SK-N-SH (cell line): Measurements from ENCODE around the gene GSG1L. TPM values are rescaled to one million over a fixed set of nuclear protein-coding genes. Genes with fewer than 3 reads are reported as not detected.

Experiments
- CTCF ChIA-PET: fragments of 300-600, 350-600 bp; formaldehyde crosslinking; extraction: SDS; loops from one replicate; lab custom pipeline; 2021; lab: Yijun Ruan, JAX
- POLR2A ChIA-PET: fragments of 350-600 bp; sonication (Branson Sonifier 250); formaldehyde crosslinking; extraction: SDS; loops from one replicate; lab custom pipeline; 2020; ENCODE audit warnings: antibody characterized with exemption, inconsistent platforms; lab: Yijun Ruan, JAX
- DNase-seq: peaks from one replicate; pipeline ENCODE4 v3.0.0; 2012
- H2AFZ ChIP-seq: fragments of 200-600 bp; sonication (generic); 2 replicates; pipeline ENCODE4 v1.8.1; 2016; ENCODE audit warnings: antibody characterized with exemption, mild to moderate bottlenecking, low read depth
- H3F3A ChIP-seq: fragments of 200-600 bp; sonication (generic); replicated peaks from 2 replicates; pipeline ENCODE3; 2016; ENCODE audit warnings: antibody characterized with exemption, mild to moderate bottlenecking; ENCODE audit not compliant: insufficient read depth
- H3K27ac ChIP-seq, 2 experiments: fragments of 200-500 bp in 1 of 2; fragments of 200-600 bp in 1 of 2; sonication (Bioruptor generic) in 1 of 2; sonication (generic), shearing (Covaris generic) in 1 of 2; 2 replicates each; pipeline versions ENCODE4 v1.5.1 to v1.6.1; 2014 to 2016; ENCODE audit warnings: low read depth in 2 of 2, inconsistent platforms in 1 of 2, low read length in 1 of 2, mild to moderate bottlenecking in 1 of 2, mixed read lengths in 1 of 2
- H3K27me3 ChIP-seq: fragments of 200-600 bp; sonication (generic), shearing (Covaris generic); 2 replicates; pipeline ENCODE4 v1.6.1; 2016; ENCODE audit warnings: mixed run types; ENCODE audit not compliant: insufficient read depth
- H3K36me3 ChIP-seq, 2 experiments: fragments of 200-500 bp in 1 of 2; fragments of 200-600 bp in 1 of 2; sonication (Bioruptor generic) in 1 of 2; sonication (generic) in 1 of 2; replicated peaks in 1 of 2; 2 replicates each; pipeline versions ENCODE3 to v1.5.1; 2014 to 2016; ENCODE audit warnings: low read length in 1 of 2, mild to moderate bottlenecking in 1 of 2; ENCODE audit not compliant: insufficient read depth in 2 of 2, control insufficient read depth in 1 of 2
- H3K4me1 ChIP-seq, 2 experiments: fragments of 200-500 bp in 1 of 2; fragments of 200-600 bp in 1 of 2; sonication (Bioruptor generic) in 1 of 2; sonication (generic), shearing (Covaris generic) in 1 of 2; 2 replicates each; pipeline versions ENCODE4 v1.5.1 to v1.6.1; 2014 to 2016; ENCODE audit warnings: low read depth in 1 of 2, low read length in 1 of 2, mixed run types in 1 of 2; ENCODE audit not compliant: insufficient read depth in 2 of 2, control insufficient read depth in 1 of 2
- H3K4me2 ChIP-seq: fragments of 200-600 bp; sonication (generic), shearing (Covaris generic); 2 replicates; pipeline ENCODE4 v1.6.1; 2017; ENCODE audit warnings: mixed run types
- H3K4me3 ChIP-seq, 2 experiments: fragments of 200-500 bp in 1 of 2; fragments of 200-600 bp in 1 of 2; sonication (Bioruptor generic) in 1 of 2; sonication (generic), shearing (Covaris generic) in 1 of 2; 2 replicates each; pipeline versions ENCODE4 v1.5.1 to v1.8.1; 2014 to 2016; ENCODE audit warnings: low read depth in 2 of 2, inconsistent platforms in 1 of 2, low read length in 1 of 2, mild to moderate bottlenecking in 1 of 2, mixed read lengths in 1 of 2, moderate library complexity in 1 of 2
- H3K79me2 ChIP-seq: fragments of 200-600 bp; sonication (generic); 2 replicates; pipeline ENCODE4 v1.8.1; 2017; ENCODE audit warnings: mild to moderate bottlenecking; ENCODE audit not compliant: insufficient read depth
- H3K9ac ChIP-seq: fragments of 200-600 bp; sonication (generic); 2 replicates; pipeline ENCODE4 v1.6.1; 2017; ENCODE audit warnings: mixed run types
- H3K9me2 ChIP-seq: fragments of 200-600 bp; sonication (generic); 2 replicates; pipeline ENCODE4 v1.6.1; 2017; ENCODE audit warnings: mixed run types
- H3K9me3 ChIP-seq: fragments of 200-600 bp; sonication (generic); 2 replicates; pipeline ENCODE4 v1.6.1; 2017; ENCODE audit warnings: mixed run types, mild to moderate bottlenecking, moderate library complexity
- H4K20me1 ChIP-seq: fragments of 200-600 bp; sonication (generic); 2 replicates; pipeline ENCODE4 v1.6.1; 2017; ENCODE audit warnings: mild to moderate bottlenecking, mixed run types; ENCODE audit not compliant: insufficient read depth
- CHD2 ChIP-seq: fragments of 150-350 bp; IDR thresholded peaks from 2 replicates; pipeline ENCODE4 v1.6.1; 2018; ENCODE audit warnings: low read length; ENCODE audit not compliant: partially characterized antibody
- JUND ChIP-seq: IDR thresholded peaks from 2 replicates; pipeline ENCODE4 v1.4.0; 2012
- POLR2AphosphoS5 ChIP-seq: IDR thresholded peaks from 2 replicates; pipeline ENCODE4 v1.6.1; 2012; ENCODE audit warnings: low read depth, low read length
- RCOR1 ChIP-seq: fragments of 150-350 bp; IDR thresholded peaks from 2 replicates; pipeline ENCODE4 v1.6.1; 2017; ENCODE audit warnings: antibody characterized with exemption, low read length
- USF2 ChIP-seq: fragments of 150-350 bp; IDR thresholded peaks from 2 replicates; pipeline ENCODE4 v1.6.1; 2017; ENCODE audit warnings: antibody characterized with exemption, low read length, low read depth, borderline replicate concordance
- YY1 ChIP-seq: IDR thresholded peaks from 2 replicates; pipeline ENCODE4 v1.4.0; 2012; ENCODE audit warnings: low read depth, mild to moderate bottlenecking
- WGBS: methylation state at CpG from one replicate; pipeline ENCODE4 v1.1.6; 2017; ENCODE audit warnings: low lambda C conversion rate; 5-methylcytosine and 5-hydroxymethylcytosine counted together
- polyA plus RNA-seq, 3 experiments: library from polyadenylated mRNA; depleted of rRNA; stranded (reverse); fragments of >200 nt; gene quantifications; 2 replicates each; pipeline ENCODE4 v1.2.3, GENCODE V29; 2012
- small RNA-seq, 7 experiments: library from RNA; depleted of rRNA; stranded (forward); fragments of <200 nt; gene quantifications; one replicate each; pipeline ENCODE3, GENCODE V24; 2012
- TF ChIP-seq, protein P1 (sequence below): fragments of 150-350 bp; IDR thresholded peaks from 2 replicates; pipeline ENCODE4 v1.6.1; 2016; ENCODE audit warnings: mild to moderate bottlenecking, low read depth, low read length

Gene GSG1L
- polyA plus RNA-seq, 1 of the 3 experiments (the other 2 are of a cell fraction) = not detected

DNA sequence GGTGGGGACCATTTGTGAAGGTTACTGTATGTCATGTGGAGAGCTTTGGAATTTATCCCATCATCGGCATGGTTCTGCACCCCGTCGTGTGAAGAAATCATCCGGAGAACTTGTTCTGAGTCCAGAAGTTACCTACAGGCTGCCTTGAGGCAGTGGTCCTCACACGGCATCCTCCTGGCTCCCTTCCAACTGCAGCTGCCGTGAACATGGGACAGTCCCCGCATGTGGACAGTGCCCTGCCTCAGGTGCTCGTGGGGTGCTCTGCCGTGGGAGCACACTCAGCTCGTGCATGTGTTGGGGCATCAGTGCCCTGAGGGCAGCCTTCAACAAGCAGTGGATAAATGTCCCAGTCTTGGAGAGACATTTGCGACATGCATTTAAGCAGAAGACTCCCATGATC lies 324.9 kb downstream of the GSG1L start:
- H3K27me3 ChIP-seq = no peaks in the 10 kb centered on the region
- H3F3A ChIP-seq = no peaks in the 10 kb centered on the region
- no peaks in the 10 kb centered on the region for H3K9me3 ChIP-seq
- H4K20me1 ChIP-seq = no peaks in the 10 kb centered on the region
- H3K9me2 ChIP-seq = no peaks in the 10 kb centered on the region
- H3K4me2 ChIP-seq = no peak overlapping the region
- ChIA-PET CTCF (interaction anchor here (1.0 kb wide), 2 partner anchors 10 to 15 kb away, joined by 3 read pairs; no protein-coding TSS in a partner anchor), POLR2A (no interaction called here)
- no peaks in the 10 kb centered on the region for H3K79me2 ChIP-seq
- no peak overlapping the region for H2AFZ ChIP-seq
- H3K36me3 ChIP-seq = peaks cover 4 to 8% of the 10 kb centered on the region in 2 experiments
- H3K9ac ChIP-seq = no peak overlapping the region
- H3K4me3 ChIP-seq = no peak overlapping the region
- no peak overlapping the region for H3K27ac ChIP-seq
- no peak for DNase-seq
- WGBS = 87% methylated on average over 9 of the region's 11 CpGs
- no peak for TF ChIP-seq USF2
- no peak for TF ChIP-seq RCOR1
- no peak for TF ChIP-seq JUND
- no peak for TF ChIP-seq YY1
- TF ChIP-seq CHD2 = no peak
- TF ChIP-seq POLR2AphosphoS5 = no peak
- TF ChIP-seq, protein P1, sequence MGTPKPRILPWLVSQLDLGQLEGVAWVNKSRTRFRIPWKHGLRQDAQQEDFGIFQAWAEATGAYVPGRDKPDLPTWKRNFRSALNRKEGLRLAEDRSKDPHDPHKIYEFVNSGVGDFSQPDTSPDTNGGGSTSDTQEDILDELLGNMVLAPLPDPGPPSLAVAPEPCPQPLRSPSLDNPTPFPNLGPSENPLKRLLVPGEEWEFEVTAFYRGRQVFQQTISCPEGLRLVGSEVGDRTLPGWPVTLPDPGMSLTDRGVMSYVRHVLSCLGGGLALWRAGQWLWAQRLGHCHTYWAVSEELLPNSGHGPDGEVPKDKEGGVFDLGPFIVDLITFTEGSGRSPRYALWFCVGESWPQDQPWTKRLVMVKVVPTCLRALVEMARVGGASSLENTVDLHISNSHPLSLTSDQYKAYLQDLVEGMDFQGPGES = no peak
- H3K4me1 ChIP-seq = peaks cover 0 to 2% of the 10 kb centered on the region in 2 experiments; a peak in 1 of 4 replicates

Small RNA genes within 50 kb of the gene (small RNA-seq; reads per million reads assigned to genes)
- gene RNU6-1241P (0 to 0.20 (median 0) reads per million in 7 experiments), gene RNU6-159P (0 reads per million in 7 experiments)

Other genes with a start within 250 kb of the GSG1L start
- gene XPO6, start 148.3 kb upstream of the GSG1L start, polyA plus RNA-seq (2012; rRNA removed) = 97.1 and 118 TPM in 2 replicates
- 0.36 and 0.55 TPM in 2 replicates for gene SBK1, start 228.8 kb upstream of the GSG1L start, polyA plus RNA-seq (2012; rRNA removed)